ENCODE measurements around the gene KPNB1. TPM values are rescaled to one million over a fixed set of nuclear protein-coding genes. Genes with fewer than 3 reads are reported as not detected.
A peak's percentile ranks its signal among the peaks of the same experiment; 100 is the strongest.

KPNB1 gene
- total and polyA plus RNA-seq, 10 of the 15 experiments (the other 5 are each of a cell fraction or from before 2014, with no cell fraction given): 67.8 to 525 (median 246) TPM

GRCh38 chr17:47694581-47695428 is 45.1 kb downstream of the KPNB1 start:
- peak; percentile 71 for ATAC-seq
- no peak for DNase-seq (ENCODE audit: low read depth, low spot score)
- no peak overlapping the region; the same call in 1 of the 2 replicates for H3K9ac ChIP-seq (ENCODE audit: control insufficient read depth, insufficient read depth, low read length)
- FAIRE-seq: no peak
- no TSS peak for BruUV-seq (replicated peaks)
- H3K4me2 ChIP-seq (ENCODE audit: control insufficient read depth, insufficient read depth): peak overlapping the region; percentile 90
- no peaks in the 10 kb centered on the region for H3K79me2 ChIP-seq (ENCODE audit: control insufficient read depth, insufficient read depth, low read length)
- in situ Hi-C loops (cut with MboI) (loop anchor here (10.0 kb wide), 1 partner anchor 110 kb away; no protein-coding TSS in a partner anchor), intact Hi-C loops (cut with micrococcal nuclease; ENCODE audit: unreplicated experiment) (no loop called here)
- 3% methylated on average over 50 of the region's 65 CpGs for WGBS (ENCODE audit: insufficient coverage, insufficient replicate concordance, low lambda C conversion rate, missing lambda C conversion rate)
- H3K36me3 ChIP-seq (ENCODE audit: control insufficient read depth in 2 of 2, insufficient read depth in 2 of 2, low read length in 1 of 2): no peaks in the 10 kb centered on the region
- peak overlapping the region; percentile 71 for H3K4me3 ChIP-seq
- H3K27me3 ChIP-seq (replicated peaks in 1 of 2; ENCODE audit: control insufficient read depth in 2 of 2, insufficient read depth in 2 of 2, low read length in 1 of 2): no peaks in the 10 kb centered on the region; a peak in 1 of 4 replicates
- ChIA-PET CTCF (interaction anchor here (1.2 to 1.6 kb wide), 2 partner anchors 20 to 21 kb away, joined by 3 to 4 read pairs; no protein-coding TSS in a partner anchor), RAD21 (ENCODE audit: unreplicated experiment) (interaction anchor here (1.1 to 2.7 kb wide), 4 partner anchors 21 to 91 kb away, joined by 3 to 13 read pairs (median 4); partner anchors contain the start of gene TBX21), POLR2A (interaction anchor here (0.6 kb wide), 1 partner anchor 45 kb away, joined by 3 read pairs; the partner anchor contains the start of gene KPNB1), SMC1A (ENCODE audit: uncharacterized antibody, unreplicated experiment) (interaction anchor here (1.0 to 1.6 kb wide), 2 partner anchors 24 to 46 kb away, joined by 3 to 6 read pairs; no protein-coding TSS in a partner anchor)
- H3K27ac ChIP-seq (ENCODE audit: control insufficient read depth, insufficient read depth): no peak overlapping the region
- no peaks in the 10 kb centered on the region for H3K9me3 ChIP-seq (replicated peaks; ENCODE audit: control insufficient read depth, insufficient read depth, low read length)
- peak overlapping the region; percentile 61 for H2AFZ ChIP-seq (ENCODE audit: control insufficient read depth, low read depth, low read length)
- peaks cover 16% of the 10 kb centered on the region for H3K4me1 ChIP-seq (ENCODE audit: control insufficient read depth, insufficient read depth, low read length)
- H4K20me1 ChIP-seq (ENCODE audit: control insufficient read depth, insufficient read depth): no peaks in the 10 kb centered on the region; the same call in 1 of the 2 replicates
- no peak for TF ChIP-seq ZNF622 (IDR thresholded peaks at IDR 0.05)
- TF ChIP-seq HDGF (IDR thresholded peaks at IDR 0.05): peak; percentile 98
- peak; percentile 81 for TF ChIP-seq NBN (IDR thresholded peaks at IDR 0.05)
- peak; percentile 31 for TF ChIP-seq MEF2B (IDR thresholded peaks at IDR 0.05; ENCODE audit: partially characterized antibody, poor library complexity, severe bottlenecking)
- peak; percentile 97 for TF ChIP-seq ZNF687 (IDR thresholded peaks at IDR 0.05)
- TF ChIP-seq MYC (IDR thresholded peaks at IDR 0.05; ENCODE audit: insufficient read depth, insufficient read length, insufficient replicate concordance, low read length, severe bottlenecking): peak; percentile 24
- TF ChIP-seq DPF2 (IDR thresholded peaks at IDR 0.05): peak; percentile 72
- TF ChIP-seq IKZF2 (IDR thresholded peaks at IDR 0.05): peak; percentile 66 to 70; a peak in 3 of 4 replicates
- 0 out of 2 replicates have a peak, but pooled peaks have one; percentile 26 for TF ChIP-seq ATF7 (IDR thresholded peaks at IDR 0.05; ENCODE audit: low read depth)
- peak; percentile 96 to 99 for TF ChIP-seq BHLHE40 (IDR thresholded peaks at IDR 0.05; ENCODE audit: borderline replicate concordance in 1 of 2, low read depth in 2 of 2, low read length in 1 of 2)
- peak; percentile 30; the same call in 1 of the 2 replicates for TF ChIP-seq MLLT1 (IDR thresholded peaks at IDR 0.05)
- TF ChIP-seq LARP7 (IDR thresholded peaks at IDR 0.05): 0 out of 2 replicates have a peak, but pooled peaks have one; percentile 34
- TF ChIP-seq, protein P1, sequence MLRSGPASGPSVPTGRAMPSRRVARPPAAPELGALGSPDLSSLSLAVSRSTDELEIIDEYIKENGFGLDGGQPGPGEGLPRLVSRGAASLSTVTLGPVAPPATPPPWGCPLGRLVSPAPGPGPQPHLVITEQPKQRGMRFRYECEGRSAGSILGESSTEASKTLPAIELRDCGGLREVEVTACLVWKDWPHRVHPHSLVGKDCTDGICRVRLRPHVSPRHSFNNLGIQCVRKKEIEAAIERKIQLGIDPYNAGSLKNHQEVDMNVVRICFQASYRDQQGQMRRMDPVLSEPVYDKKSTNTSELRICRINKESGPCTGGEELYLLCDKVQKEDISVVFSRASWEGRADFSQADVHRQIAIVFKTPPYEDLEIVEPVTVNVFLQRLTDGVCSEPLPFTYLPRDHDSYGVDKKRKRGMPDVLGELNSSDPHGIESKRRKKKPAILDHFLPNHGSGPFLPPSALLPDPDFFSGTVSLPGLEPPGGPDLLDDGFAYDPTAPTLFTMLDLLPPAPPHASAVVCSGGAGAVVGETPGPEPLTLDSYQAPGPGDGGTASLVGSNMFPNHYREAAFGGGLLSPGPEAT (IDR thresholded peaks at IDR 0.05; ENCODE audit: low read depth): 0 out of 2 replicates have a peak, but pooled peaks have one; percentile 44

Data from GM12878 (cell line).